Liver (tissue), 9 donors: Measurements from ENCODE around the gene ABCC1. TPM values are rescaled to one million over a fixed set of nuclear protein-coding genes. Genes with fewer than 3 reads are reported as not detected.

ENCODE experiments used
- DNase-seq: peaks from one replicate; pipeline ENCODE4 v3.0.0-alpha.2; 2017; ENCODE audit warnings: low spot score
- H3K27ac ChIP-seq, 2 donors: one replicate each; pipeline ENCODE4 v1.7.0; 2013; ENCODE audit warnings: inconsistent platforms in 2 of 2, low read length in 2 of 2, control low read depth in 1 of 2, low read depth in 1 of 2, mild to moderate bottlenecking in 1 of 2
- H3K27me3 ChIP-seq, 4 donors: one replicate each; pipeline versions ENCODE4 v1.6.1 to v1.7.0; 2013; ENCODE audit warnings: low read length in 3 of 4, inconsistent platforms in 1 of 4, mild to moderate bottlenecking in 1 of 4, moderate library complexity in 1 of 4; ENCODE audit not compliant: control insufficient read depth in 4 of 4, insufficient read depth in 4 of 4
- H3K36me3 ChIP-seq, 4 donors: one replicate each; pipeline versions ENCODE4 v1.6.1 to v1.7.0; 2013; ENCODE audit warnings: low read length in 3 of 4, mild to moderate bottlenecking in 3 of 4, low read depth in 1 of 4, moderate library complexity in 1 of 4; ENCODE audit not compliant: control insufficient read depth in 4 of 4, insufficient read depth in 3 of 4
- H3K4me1 ChIP-seq, 4 donors: one replicate each; pipeline versions ENCODE4 v1.6.1 to v1.7.0; 2013; ENCODE audit warnings: low read length in 3 of 4, mild to moderate bottlenecking in 3 of 4, moderate library complexity in 1 of 4; ENCODE audit not compliant: control insufficient read depth in 4 of 4, insufficient read depth in 4 of 4
- H3K4me3 ChIP-seq, 3 donors: one replicate each; pipeline versions ENCODE4 v1.6.1 to v1.7.0; 2013; ENCODE audit warnings: low read length in 3 of 3, control low read depth in 1 of 3, low read depth in 1 of 3, mild to moderate bottlenecking in 1 of 3
- H3K9ac ChIP-seq, 2 donors: one replicate each; pipeline ENCODE4 v1.7.0; 2013; ENCODE audit warnings: low read length in 2 of 2, mild to moderate bottlenecking in 2 of 2, moderate library complexity in 2 of 2, control low read depth in 1 of 2, low read depth in 1 of 2
- H3K9me3 ChIP-seq, 4 donors: one replicate each; pipeline versions ENCODE4 v1.6.1 to v1.7.0; 2013; ENCODE audit warnings: low read length in 3 of 4; ENCODE audit not compliant: control insufficient read depth in 4 of 4
- FOXA1 ChIP-seq: IDR thresholded peaks from 2 replicates; pipeline ENCODE4 v1.6.1; 2016; ENCODE audit warnings: antibody characterized with exemption
- FOXA2 ChIP-seq: IDR thresholded peaks from 2 replicates; pipeline ENCODE4 v1.6.1; 2016; ENCODE audit warnings: antibody characterized with exemption
- HNF4A ChIP-seq, 2 donors: conservative IDR thresholded peaks; 2 replicates each; pipeline ENCODE4 v1.6.1; 2016; ENCODE audit warnings: antibody characterized with exemption in 2 of 2, mild to moderate bottlenecking in 2 of 2
- HNF4G ChIP-seq: IDR thresholded peaks from 2 replicates; pipeline ENCODE4 v1.6.1; 2016; ENCODE audit warnings: antibody characterized with exemption
- NR2F2 ChIP-seq: IDR thresholded peaks from 2 replicates; pipeline ENCODE4 v1.6.1; 2016; ENCODE audit warnings: antibody characterized with exemption
- RAD21 ChIP-seq, 2 donors: IDR thresholded peaks; 2 replicates each; pipeline ENCODE4 v1.6.1; 2016; ENCODE audit warnings: antibody characterized with exemption in 2 of 2, mild to moderate bottlenecking in 2 of 2
- RXRA ChIP-seq, 2 donors: IDR thresholded peaks; 2 replicates each; pipeline ENCODE4 v1.6.1; 2017 to 2018; ENCODE audit warnings: antibody characterized with exemption in 2 of 2, mild to moderate bottlenecking in 1 of 2
- SP1 ChIP-seq: IDR thresholded peaks from 2 replicates; pipeline ENCODE4 v1.6.1; 2018; ENCODE audit warnings: antibody characterized with exemption, mild to moderate bottlenecking
- TAF1 ChIP-seq: conservative IDR thresholded peaks from 2 replicates; pipeline ENCODE4 v1.6.1; 2016; ENCODE audit warnings: antibody characterized with exemption, mild to moderate bottlenecking
- WGBS: extraction: QIAGEN DNeasy Blood & Tissue Kit; methylation state at CpG from one replicate; pipeline ENCODE4 v1.1.7; 2013; 5-methylcytosine and 5-hydroxymethylcytosine counted together
- polyA plus RNA-seq, 2 donors: library from polyadenylated mRNA; stranded (reverse) in 1 of 2; unstranded in 1 of 2; fragments of 200-250 nt in 1 of 2; fragments of >200 nt in 1 of 2; fragmentation: Nextera tagmentation in 1 of 2; extraction: Ambion mirVana in 1 of 2; gene quantifications; one replicate each; pipeline versions ENCODE4 v1.2.1 to v1.2.3, GENCODE V29; 2013 to 2015
- total RNA-seq, 2 donors: library from RNA; depleted of rRNA; stranded (reverse); fragments of >200 nt; gene quantifications; one replicate each; pipeline ENCODE4 v1.2.3, GENCODE V29; 2014
- TF ChIP-seq, protein P1 (sequence below): IDR thresholded peaks from 2 replicates; pipeline ENCODE4 v1.6.1; 2016; ENCODE audit warnings: antibody characterized with exemption
- TF ChIP-seq, protein P2 (sequence below): IDR thresholded peaks from 2 replicates; pipeline ENCODE4 v1.6.1; 2016; ENCODE audit warnings: antibody characterized with exemption
- TF ChIP-seq, protein P3 (sequence below): fragments of 150-350 bp; IDR thresholded peaks from 2 replicates; pipeline ENCODE4 v1.5.1; 2017; ENCODE audit warnings: improper control_type of control experiment, low read depth, low read length; ENCODE audit not compliant: missing input control
- donor health status: healthy.
- donor health status: healthy.
- donor health status: healthy.
- donor health status: healthy.
- donor health status: healthy.

The ABCC1 gene
- total and polyA plus RNA-seq, 4 donors = 0.85 to 7.7 (median 4.2) TPM

DNA sequence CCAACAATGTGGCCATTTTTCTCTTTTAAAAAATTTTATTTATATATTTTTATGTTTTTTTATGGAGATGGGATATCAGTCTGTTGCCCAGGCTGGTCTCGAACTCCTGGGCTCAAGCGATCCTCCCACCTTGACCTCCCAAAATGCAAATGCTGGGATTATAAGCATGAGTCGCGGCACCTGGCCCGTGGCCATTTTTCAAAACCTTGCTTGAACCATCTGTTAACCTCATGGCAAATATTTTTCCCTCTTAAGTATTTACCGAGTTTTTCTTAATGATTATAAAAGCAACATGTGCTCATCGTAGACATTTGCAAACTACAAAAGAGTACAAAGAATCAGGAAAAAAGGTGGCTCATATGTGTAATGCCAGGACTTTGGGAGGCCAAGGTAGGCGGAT lies 146.2 kb downstream of the ABCC1 start:
- peaks cover 0 to 2% (median 0%) of the 10 kb centered on the region in 4 donors for H3K4me1 ChIP-seq
- H3K27ac ChIP-seq = no peak overlapping the region
- no peak for TF ChIP-seq RAD21 (IDR thresholded peaks at IDR 0.05)
- TF ChIP-seq HNF4G = no peak
- no peak for TF ChIP-seq NR2F2
- TF ChIP-seq RXRA (IDR thresholded peaks at IDR 0.05) = no peak
- TF ChIP-seq FOXA1 = no peak
- no peak for TF ChIP-seq TAF1
- no peak overlapping the region for H3K9ac ChIP-seq
- H3K36me3 ChIP-seq = no peaks in the 10 kb centered on the region
- no peak for DNase-seq
- H3K27me3 ChIP-seq = no peaks in the 10 kb centered on the region
- H3K4me3 ChIP-seq = no peak overlapping the region
- H3K9me3 ChIP-seq = no peaks in the 10 kb centered on the region
- 93% methylated on average over 8 of the region's 8 CpGs for WGBS

DNA sequence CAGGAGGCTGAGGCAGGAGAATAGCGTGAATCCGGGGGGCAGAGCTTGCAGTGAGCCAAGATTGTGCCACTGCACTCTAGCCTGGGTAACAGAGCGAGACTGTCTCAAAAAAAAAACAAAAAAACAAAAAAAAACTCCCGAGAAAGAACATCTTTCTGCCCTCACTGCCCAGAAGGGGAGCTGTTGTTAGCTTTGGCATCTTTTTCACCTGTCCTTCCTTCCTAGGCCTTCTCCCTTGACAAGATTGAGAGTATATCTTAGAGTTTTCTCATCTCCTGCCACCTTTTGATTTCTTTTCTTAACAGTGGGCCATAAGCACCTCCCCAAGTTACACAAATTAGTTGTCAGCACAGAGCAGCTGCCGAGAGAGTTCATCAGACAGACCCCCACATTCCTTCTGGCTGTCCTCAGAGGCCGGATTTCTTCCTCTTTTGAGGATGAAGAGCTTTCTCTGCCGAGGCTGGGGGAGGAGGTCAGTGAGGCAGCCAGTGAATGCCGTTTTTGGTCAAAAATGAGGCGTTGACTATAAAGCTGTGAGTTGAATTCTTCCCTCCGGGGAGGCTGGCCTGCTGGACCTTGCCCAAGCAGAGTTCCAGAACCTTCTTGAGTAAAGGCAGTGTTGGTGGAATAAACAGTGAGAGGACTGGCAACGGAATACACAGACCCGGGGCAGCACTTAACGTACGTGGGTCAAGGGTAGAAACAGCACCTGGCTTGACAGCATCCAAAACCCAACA lies 146.9 kb downstream of the ABCC1 start:
- DNase-seq = no peak
- Histone ChIP-seq H3K9ac (no peak overlapping the region), H3K4me1 (peaks cover 0 to 2% (median 0%) of the 10 kb centered on the region in 4 donors), H3K4me3 (no peak overlapping the region), H3K9me3 (no peaks in the 10 kb centered on the region), H3K36me3 (no peaks in the 10 kb centered on the region), H3K27me3 (no peaks in the 10 kb centered on the region), H3K27ac (no peak overlapping the region)
- peak; percentile 16 for TF ChIP-seq SP1
- peak; percentile 32 for TF ChIP-seq NR2F2
- TF ChIP-seq, protein P1, sequence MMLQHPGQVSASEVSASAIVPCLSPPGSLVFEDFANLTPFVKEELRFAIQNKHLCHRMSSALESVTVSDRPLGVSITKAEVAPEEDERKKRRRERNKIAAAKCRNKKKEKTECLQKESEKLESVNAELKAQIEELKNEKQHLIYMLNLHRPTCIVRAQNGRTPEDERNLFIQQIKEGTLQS = no peak
- peak in 1 of 2 donors; percentile 32 for TF ChIP-seq RXRA (IDR thresholded peaks at IDR 0.05)
- TF ChIP-seq FOXA2 = no peak
- WGBS = 74% methylated on average over 14 of the region's 14 CpGs

DNA sequence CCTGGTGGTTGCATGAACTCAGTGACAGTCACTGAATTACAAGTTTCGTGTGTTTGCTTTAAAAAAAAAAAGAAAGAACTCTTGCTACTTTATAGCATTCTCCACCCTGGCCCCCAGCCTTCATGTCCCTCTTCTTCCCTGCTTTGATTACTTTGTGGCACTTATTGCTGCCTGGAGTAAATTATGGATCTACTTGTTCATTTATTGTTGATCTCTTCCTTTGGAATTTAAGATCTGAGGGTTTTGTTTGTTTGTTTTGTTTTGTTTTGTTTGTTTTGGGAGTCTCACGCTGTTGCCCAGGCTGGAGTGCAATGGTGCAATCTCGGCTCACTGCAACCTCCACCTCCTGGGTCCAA lies 147.4 kb downstream of the ABCC1 start:
- 45% methylated on average over 3 of the region's 3 CpGs for WGBS
- H3K36me3 ChIP-seq = no peaks in the 10 kb centered on the region
- no peak for DNase-seq
- no peaks in the 10 kb centered on the region for H3K27me3 ChIP-seq
- TF ChIP-seq RXRA (IDR thresholded peaks at IDR 0.05) = no peak
- TF ChIP-seq HNF4A (conservative IDR thresholded peaks at IDR 0.05) = no peak
- TF ChIP-seq FOXA1 = no peak
- TF ChIP-seq, protein P2, sequence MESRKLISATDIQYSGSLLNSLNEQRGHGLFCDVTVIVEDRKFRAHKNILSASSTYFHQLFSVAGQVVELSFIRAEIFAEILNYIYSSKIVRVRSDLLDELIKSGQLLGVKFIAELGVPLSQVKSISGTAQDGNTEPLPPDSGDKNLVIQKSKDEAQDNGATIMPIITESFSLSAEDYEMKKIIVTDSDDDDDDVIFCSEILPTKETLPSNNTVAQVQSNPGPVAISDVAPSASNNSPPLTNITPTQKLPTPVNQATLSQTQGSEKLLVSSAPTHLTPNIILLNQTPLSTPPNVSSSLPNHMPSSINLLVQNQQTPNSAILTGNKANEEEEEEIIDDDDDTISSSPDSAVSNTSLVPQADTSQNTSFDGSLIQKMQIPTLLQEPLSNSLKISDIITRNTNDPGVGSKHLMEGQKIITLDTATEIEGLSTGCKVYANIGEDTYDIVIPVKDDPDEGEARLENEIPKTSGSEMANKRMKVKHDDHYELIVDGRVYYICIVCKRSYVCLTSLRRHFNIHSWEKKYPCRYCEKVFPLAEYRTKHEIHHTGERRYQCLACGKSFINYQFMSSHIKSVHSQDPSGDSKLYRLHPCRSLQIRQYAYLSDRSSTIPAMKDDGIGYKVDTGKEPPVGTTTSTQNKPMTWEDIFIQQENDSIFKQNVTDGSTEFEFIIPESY = no peak
- TF ChIP-seq, protein P3, sequence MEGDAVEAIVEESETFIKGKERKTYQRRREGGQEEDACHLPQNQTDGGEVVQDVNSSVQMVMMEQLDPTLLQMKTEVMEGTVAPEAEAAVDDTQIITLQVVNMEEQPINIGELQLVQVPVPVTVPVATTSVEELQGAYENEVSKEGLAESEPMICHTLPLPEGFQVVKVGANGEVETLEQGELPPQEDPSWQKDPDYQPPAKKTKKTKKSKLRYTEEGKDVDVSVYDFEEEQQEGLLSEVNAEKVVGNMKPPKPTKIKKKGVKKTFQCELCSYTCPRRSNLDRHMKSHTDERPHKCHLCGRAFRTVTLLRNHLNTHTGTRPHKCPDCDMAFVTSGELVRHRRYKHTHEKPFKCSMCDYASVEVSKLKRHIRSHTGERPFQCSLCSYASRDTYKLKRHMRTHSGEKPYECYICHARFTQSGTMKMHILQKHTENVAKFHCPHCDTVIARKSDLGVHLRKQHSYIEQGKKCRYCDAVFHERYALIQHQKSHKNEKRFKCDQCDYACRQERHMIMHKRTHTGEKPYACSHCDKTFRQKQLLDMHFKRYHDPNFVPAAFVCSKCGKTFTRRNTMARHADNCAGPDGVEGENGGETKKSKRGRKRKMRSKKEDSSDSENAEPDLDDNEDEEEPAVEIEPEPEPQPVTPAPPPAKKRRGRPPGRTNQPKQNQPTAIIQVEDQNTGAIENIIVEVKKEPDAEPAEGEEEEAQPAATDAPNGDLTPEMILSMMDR = no peak
- TF ChIP-seq HNF4G = no peak
- H3K4me1 ChIP-seq = peaks cover 0 to 2% (median 0%) of the 10 kb centered on the region in 4 donors
- no peaks in the 10 kb centered on the region for H3K9me3 ChIP-seq
- H3K9ac ChIP-seq = no peak overlapping the region
- no peak overlapping the region for H3K4me3 ChIP-seq
- H3K27ac ChIP-seq = no peak overlapping the region
